ENCODE results near the gene LSG1.

DNA sequence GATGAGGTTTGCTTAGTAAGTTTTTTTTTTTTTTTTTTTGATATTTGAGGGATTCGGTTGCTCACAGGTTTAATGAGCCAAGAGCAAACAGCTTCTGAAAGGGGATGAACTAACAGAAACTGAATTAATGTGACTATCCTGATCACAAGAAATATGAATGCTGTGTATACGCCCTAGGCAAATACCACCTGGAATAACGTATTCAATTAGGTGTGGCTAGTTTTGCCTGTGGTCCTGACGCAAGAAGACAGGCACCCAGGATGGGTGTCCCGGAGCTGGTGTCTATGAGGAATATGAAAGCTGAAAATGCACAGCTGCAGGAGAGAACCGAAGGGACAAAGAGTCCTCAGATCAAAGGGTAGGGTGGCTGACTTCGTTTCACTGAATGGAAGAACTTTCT, 14.6 kb downstream of the LSG1 start:
- TF ChIP-seq, protein P1, sequence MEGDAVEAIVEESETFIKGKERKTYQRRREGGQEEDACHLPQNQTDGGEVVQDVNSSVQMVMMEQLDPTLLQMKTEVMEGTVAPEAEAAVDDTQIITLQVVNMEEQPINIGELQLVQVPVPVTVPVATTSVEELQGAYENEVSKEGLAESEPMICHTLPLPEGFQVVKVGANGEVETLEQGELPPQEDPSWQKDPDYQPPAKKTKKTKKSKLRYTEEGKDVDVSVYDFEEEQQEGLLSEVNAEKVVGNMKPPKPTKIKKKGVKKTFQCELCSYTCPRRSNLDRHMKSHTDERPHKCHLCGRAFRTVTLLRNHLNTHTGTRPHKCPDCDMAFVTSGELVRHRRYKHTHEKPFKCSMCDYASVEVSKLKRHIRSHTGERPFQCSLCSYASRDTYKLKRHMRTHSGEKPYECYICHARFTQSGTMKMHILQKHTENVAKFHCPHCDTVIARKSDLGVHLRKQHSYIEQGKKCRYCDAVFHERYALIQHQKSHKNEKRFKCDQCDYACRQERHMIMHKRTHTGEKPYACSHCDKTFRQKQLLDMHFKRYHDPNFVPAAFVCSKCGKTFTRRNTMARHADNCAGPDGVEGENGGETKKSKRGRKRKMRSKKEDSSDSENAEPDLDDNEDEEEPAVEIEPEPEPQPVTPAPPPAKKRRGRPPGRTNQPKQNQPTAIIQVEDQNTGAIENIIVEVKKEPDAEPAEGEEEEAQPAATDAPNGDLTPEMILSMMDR (IDR thresholded peaks at IDR 0.05; ENCODE audit: low read depth, low read length, poor library complexity, severe bottlenecking) = no peak
- TF ChIP-seq EZH2phosphoT487 (IDR thresholded peaks at IDR 0.05; ENCODE audit: borderline replicate concordance, low read length) = no peak

Data from DOHH2 (cell line).